ENCODE measurements around the gene SEMA3A. TPM values are rescaled to one million over a fixed set of nuclear protein-coding genes. Genes with fewer than 3 reads are reported as not detected.

Gene SEMA3A
- total and polyA plus RNA-seq, 4 donors, result 0.13 to 0.56 (median 0.20) TPM

GRCh38 chr7:84088802-84089201 lies 105.8 kb downstream of the SEMA3A start:
- H3K27ac ChIP-seq (ENCODE audit: low read depth in 1 of 2, low read length in 2 of 2), result no peak overlapping the region
- WGBS, result 46% methylated on average over 1 of the region's 1 CpG
- H3K4me1 ChIP-seq (ENCODE audit: control insufficient read depth in 4 of 4, insufficient read depth in 4 of 4, low read length in 3 of 4), result no peaks in the 10 kb centered on the region
- H3K9ac ChIP-seq (ENCODE audit: low read depth in 1 of 2, low read length in 2 of 2), result no peak overlapping the region
- H3K9me3 ChIP-seq (ENCODE audit: control insufficient read depth in 4 of 4, low read length in 3 of 4), result no peaks in the 10 kb centered on the region
- H3K27me3 ChIP-seq (ENCODE audit: control insufficient read depth in 4 of 4, insufficient read depth in 4 of 4, low read length in 3 of 4), result no peaks in the 10 kb centered on the region
- no peaks in the 10 kb centered on the region for H3K36me3 ChIP-seq (ENCODE audit: control insufficient read depth in 4 of 4, insufficient read depth in 3 of 4, low read depth in 1 of 4, low read length in 3 of 4)
- TF ChIP-seq HNF4G (IDR thresholded peaks at IDR 0.05) (no peak), YY1 (IDR thresholded peaks at IDR 0.05) (no peak), HNF4A (conservative IDR thresholded peaks at IDR 0.05) (no peak), GABPA (IDR thresholded peaks at IDR 0.05 in 1 of 2, conservative IDR thresholded peaks at IDR 0.05 in 1 of 2) (no peak), REST (IDR thresholded peaks at IDR 0.05) (no peak), ATF3 (IDR thresholded peaks at IDR 0.05) (no peak), TAF1 (conservative IDR thresholded peaks at IDR 0.05) (no peak), FOXA2 (IDR thresholded peaks at IDR 0.05) (no peak), JUND (IDR thresholded peaks at IDR 0.05) (no peak), CTCF (IDR thresholded peaks at IDR 0.05; ENCODE audit: low read depth, low read length, missing input control) (no peak), RAD21 (IDR thresholded peaks at IDR 0.05) (no peak), FOXA1 (IDR thresholded peaks at IDR 0.05) (no peak), MAX (IDR thresholded peaks at IDR 0.05) (no peak), EGR1 (IDR thresholded peaks at IDR 0.05; ENCODE audit: low read depth in 2 of 2) (no peak), SP1 (IDR thresholded peaks at IDR 0.05) (no peak)
- H3K4me3 ChIP-seq (ENCODE audit: low read depth in 1 of 3, low read length in 3 of 3), result no peak overlapping the region
- no peak for DNase-seq (ENCODE audit: low spot score)

- Histone ChIP-seq H3K4me3 (ENCODE audit: low read depth in 1 of 3, low read length in 3 of 3) (no peak overlapping the region), H3K9ac (ENCODE audit: low read depth in 1 of 2, low read length in 2 of 2) (no peak overlapping the region), H3K27ac (ENCODE audit: low read depth in 1 of 2, low read length in 2 of 2) (no peak overlapping the region), H3K36me3 (ENCODE audit: control insufficient read depth in 4 of 4, insufficient read depth in 3 of 4, low read depth in 1 of 4, low read length in 3 of 4) (no peaks in the 10 kb centered on the region), H3K9me3 (ENCODE audit: control insufficient read depth in 4 of 4, low read length in 3 of 4) (no peaks in the 10 kb centered on the region), H3K27me3 (ENCODE audit: control insufficient read depth in 4 of 4, insufficient read depth in 4 of 4, low read length in 3 of 4) (no peaks in the 10 kb centered on the region), H3K4me1 (ENCODE audit: control insufficient read depth in 4 of 4, insufficient read depth in 4 of 4, low read length in 3 of 4) (no peaks in the 10 kb centered on the region)
- TF ChIP-seq ATF3 (IDR thresholded peaks at IDR 0.05), result no peak
- no peak for TF ChIP-seq REST (IDR thresholded peaks at IDR 0.05)
- DNase-seq (ENCODE audit: low spot score), result no peak
- WGBS, result 83% methylated on average over 3 of the region's 3 CpGs
These were observed 108.6 kb downstream of the SEMA3A start for GRCh38 chr7:84085998-84086397.

Measured in liver (tissue), 9 donors.